Medulla oblongata (tissue), 1 donor: ENCODE data around the gene QSOX2.

ENCODE experiments used
- DNase-seq: peaks from one replicate; pipeline ENCODE4 v3.0.0-alpha.2; 2015; ENCODE audit errors: extremely low spot score

The QSOX2 gene

GRCh38 chr9:136223871-136224640 is 21.6 kb downstream of the QSOX2 start:
- no peak for DNase-seq

GRCh38 chr9:136222906-136223285 is 22.7 kb downstream of the QSOX2 start:
- no peak for DNase-seq

- DNase-seq, result no peak
Observed at GRCh38 chr9:136222166-136222905, 23.3 kb downstream of the QSOX2 start.

GRCh38 chr9:136220017-136220729 is 25.4 kb downstream of the QSOX2 start:
- no peak for DNase-seq

DNA sequence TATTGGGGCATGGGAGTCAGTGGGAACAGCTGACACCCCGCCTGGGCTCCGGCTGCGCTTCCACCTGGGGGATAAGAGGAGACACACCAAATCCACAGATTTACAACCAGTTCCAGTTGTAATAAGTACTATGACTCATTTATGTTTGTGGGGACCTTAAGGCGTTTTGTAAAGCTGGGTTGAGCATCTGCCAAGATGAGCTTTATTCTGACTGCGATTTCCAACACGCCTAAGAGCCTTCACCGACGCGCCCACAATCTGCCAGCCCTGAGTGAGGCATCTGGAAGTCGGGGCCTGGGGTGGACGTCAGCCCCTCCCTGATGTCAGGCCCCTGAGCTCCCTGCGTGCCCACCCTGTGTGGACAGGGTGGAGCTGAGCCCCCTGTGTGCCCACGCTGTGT is 26.3 kb downstream of the QSOX2 start:
- DNase-seq, result no peak

DNA sequence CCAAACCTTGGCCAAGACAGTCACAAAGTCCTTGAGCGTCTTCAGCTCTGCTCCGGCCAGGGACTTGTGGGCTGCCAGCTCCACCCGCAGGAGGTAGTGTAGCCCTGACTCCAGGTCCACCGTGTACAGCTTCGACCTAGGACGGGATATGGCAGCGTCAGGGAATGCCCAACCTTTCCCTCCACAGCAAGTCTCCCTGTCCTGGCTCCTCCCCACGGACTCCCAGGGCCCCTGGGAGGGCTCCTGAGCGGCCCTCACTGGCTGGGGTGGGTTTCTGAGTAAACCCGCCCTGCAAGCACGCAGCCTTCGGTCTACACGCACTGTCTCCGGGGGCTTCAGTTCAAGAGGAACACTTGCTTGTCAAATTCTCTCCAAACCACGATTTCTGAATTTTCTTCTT is 26.9 kb downstream of the QSOX2 start:
- no peak for DNase-seq

GRCh38 chr9:136218271-136218670 is 27.3 kb downstream of the QSOX2 start:
- DNase-seq, result no peak

DNA sequence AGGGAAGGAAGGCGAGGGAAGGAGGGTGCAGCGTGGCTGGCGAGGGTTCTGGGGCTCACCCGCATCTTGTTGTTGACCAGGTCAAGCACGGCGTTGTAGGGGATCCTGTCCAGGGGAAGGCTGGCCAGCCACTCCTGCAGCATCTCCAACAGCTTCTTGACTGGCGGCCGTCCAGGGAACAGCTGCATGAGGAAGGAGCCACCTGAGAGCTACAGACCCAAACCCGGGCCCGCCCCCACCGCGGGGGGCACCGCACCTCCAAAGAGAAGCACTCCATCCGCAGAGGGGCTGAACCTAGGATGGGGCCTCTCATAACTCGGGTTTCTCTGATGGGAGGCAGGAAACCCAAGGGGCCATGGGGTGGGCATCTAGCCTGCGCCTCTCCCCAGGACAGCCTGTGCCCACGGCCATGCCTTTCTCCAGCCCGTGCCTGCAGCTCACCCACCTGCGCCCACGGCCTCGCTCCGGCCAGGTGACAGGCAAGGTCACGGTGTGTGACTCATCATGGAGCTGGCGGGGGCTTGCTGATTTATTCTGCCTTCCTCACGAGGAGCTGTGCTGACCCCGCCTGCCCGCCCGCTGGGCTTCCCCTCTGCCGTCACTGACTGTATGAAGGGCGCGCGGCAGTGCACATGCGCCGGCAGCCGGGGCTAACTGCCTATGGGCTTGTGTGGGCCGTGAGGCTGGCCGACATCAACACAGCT is 28.9 kb downstream of the QSOX2 start:
- no peak for DNase-seq

DNA sequence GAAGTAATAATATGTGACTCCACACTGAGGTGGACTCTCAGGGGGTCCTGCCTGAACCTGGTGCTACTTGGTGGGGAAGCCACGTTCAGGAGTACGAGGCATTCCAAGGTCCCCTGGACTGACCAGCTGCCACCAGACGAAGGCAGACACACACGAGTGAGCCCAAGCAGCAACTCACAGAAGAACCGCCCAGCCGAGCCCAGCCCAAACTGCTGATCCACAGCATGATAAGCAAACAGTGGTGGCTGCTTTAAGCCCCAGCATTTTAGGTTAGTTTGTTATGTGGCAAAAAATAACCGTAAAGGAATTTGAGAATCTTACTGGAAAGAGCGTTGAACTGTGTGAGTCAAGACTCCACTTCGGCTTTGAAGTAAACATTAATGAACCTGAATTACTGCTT is 31.9 kb downstream of the QSOX2 start:
- DNase-seq, result no peak

GRCh38 chr9:136212345-136212950 is 33.2 kb downstream of the QSOX2 start:
- no peak for DNase-seq

- DNase-seq, result no peak
Observed at GRCh38 chr9:136211441-136212344, 33.9 kb downstream of the QSOX2 start.

- no peak for DNase-seq
Observed at GRCh38 chr9:136211006-136211405, 34.6 kb downstream of the QSOX2 start.

GRCh38 chr9:136210276-136210675 is 35.3 kb downstream of the QSOX2 start:
- DNase-seq, result no peak

- DNase-seq, result no peak
Observed at GRCh38 chr9:136209786-136210185, 35.8 kb downstream of the QSOX2 start.

- DNase-seq, result no peak
Observed at GRCh38 chr9:136209232-136209631, 36.4 kb downstream of the QSOX2 start.

DNA sequence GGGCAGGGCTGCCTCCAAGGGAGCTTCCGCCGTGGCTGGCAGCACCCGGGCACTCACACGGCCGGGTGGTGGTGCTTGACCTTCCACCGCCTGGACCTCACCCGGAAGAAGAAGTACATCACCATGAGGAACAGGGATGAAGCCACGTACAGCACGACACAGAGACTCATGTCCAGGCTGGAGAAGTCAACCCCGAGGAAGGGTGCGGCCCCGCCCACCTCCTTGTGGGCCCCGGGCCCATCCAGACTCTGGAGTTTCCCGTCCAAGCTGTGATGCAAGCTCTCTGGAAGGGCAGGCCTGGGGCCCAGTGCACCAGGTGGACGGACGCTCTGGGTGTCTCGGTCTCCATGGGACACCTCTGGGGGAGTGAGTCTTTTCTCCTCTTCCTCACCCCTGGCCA is 36.9 kb downstream of the QSOX2 start:
- no peak for DNase-seq

GRCh38 chr9:136207616-136208015 is 38.0 kb downstream of the QSOX2 start:
- DNase-seq, result no peak

GRCh38 chr9:136206602-136207275 is 38.9 kb downstream of the QSOX2 start:
- DNase-seq, result no peak

DNA sequence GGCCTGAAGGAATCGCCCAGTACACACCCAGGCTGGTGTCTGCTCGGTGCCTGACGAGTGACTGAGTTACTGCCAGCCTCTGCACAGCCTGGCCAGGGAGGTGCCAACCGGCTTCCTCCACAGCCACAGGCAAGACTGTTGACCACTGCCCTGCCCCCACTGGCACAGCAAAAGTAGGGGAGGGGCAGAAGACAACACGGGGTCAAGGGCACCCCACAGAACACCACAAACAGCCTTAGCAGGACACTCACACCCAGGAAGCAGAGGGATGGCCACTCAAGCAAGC is 40.0 kb downstream of the QSOX2 start:
- no peak for DNase-seq
